ENCODE data around the gene GRK5.

DNA sequence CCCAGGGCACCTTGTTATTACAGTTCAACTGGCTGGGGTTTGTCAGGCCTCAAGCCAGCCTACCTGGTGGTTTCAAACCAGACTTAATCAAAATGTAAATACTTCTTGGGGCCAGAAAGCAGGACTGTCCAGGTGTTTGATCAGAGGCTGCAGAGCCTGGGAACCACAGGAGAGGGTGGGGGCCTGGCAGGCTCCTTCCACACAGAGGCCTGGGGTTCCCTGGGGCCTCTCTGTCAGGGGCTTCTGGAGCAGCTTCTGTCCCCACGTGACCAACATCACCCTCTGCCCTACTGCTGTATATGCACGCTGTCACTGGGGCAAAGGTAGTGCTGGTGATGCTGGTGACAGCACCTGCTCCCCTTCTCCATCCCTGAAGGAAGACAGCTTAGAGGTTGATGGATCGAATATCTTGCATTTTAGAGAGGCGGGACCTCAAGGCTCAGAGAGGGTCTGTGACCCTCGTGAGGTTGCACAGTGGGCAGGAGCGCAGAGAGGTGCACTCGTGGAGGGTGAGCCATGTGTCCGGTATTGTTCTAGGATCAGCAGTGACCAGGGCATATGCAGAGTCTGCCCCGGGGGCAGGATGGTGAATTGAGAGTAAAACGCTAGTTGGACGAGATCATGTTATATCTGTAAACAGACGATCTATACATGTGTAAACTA lies 95.4 kb downstream of the GRK5 start:
- TF ChIP-seq EZH2phosphoT487 (IDR thresholded peaks at IDR 0.05; ENCODE audit: insufficient read depth, low read depth) (no peak), EZH2 (IDR thresholded peaks at IDR 0.05; ENCODE audit: insufficient read depth, poor library complexity, severe bottlenecking) (no peak)
